ENCODE data around the gene TAF11. TPM values are rescaled to one million over a fixed set of nuclear protein-coding genes. Genes with fewer than 3 reads are reported as not detected.

The TAF11 gene
- total and polyA plus RNA-seq, 2 donors from 2014 or later, result 21.1 to 27.3 TPM

- intact Hi-C loops (cut with DNase I), result no loop called here
- FAIRE-seq (no peak), DNase-seq (no peak)
- no peak for TF ChIP-seq CTCF (IDR thresholded peaks at IDR 0.05; ENCODE audit: borderline replicate concordance, extremely low read depth, insufficient read depth)
- Histone ChIP-seq H3K27me3 (ENCODE audit: control insufficient read depth, insufficient read depth, low read length) (no peaks in the 10 kb centered on the region), H3K4me1 (ENCODE audit: control insufficient read depth in 2 of 3, insufficient read depth in 2 of 3, low read depth in 1 of 3, low read length in 3 of 3) (peaks cover 0 to 8% (median 7%) of the 10 kb centered on the region in 3 donors), H3K27ac (ENCODE audit: low read depth in 2 of 2, low read length in 2 of 2) (no peak overlapping the region), H3K36me3 (ENCODE audit: control insufficient read depth in 2 of 3, insufficient read depth in 3 of 3, low read length in 3 of 3) (no peaks in the 10 kb centered on the region), H3K4me3 (ENCODE audit: low read length in 3 of 3) (no peak overlapping the region), H3K9ac (ENCODE audit: low read length in 3 of 3) (no peak overlapping the region), H3K9me3 (ENCODE audit: control insufficient read depth in 2 of 3, insufficient read depth in 1 of 3, low read length in 3 of 3) (no peaks in the 10 kb centered on the region)
Measured at GRCh38 chr6:34917626-34918285, 29.9 kb upstream of the TAF11 start.

- TF ChIP-seq CTCF (IDR thresholded peaks at IDR 0.05; ENCODE audit: borderline replicate concordance, extremely low read depth, insufficient read depth), result no peak
- DNase-seq (no peak), FAIRE-seq (no peak)
- H3K27me3 ChIP-seq (ENCODE audit: control insufficient read depth, insufficient read depth, low read length), result no peaks in the 10 kb centered on the region
- no peaks in the 10 kb centered on the region for H3K36me3 ChIP-seq (ENCODE audit: control insufficient read depth in 2 of 3, insufficient read depth in 3 of 3, low read length in 3 of 3)
- H3K4me3 ChIP-seq (ENCODE audit: low read length in 3 of 3), result no peak overlapping the region
- no peaks in the 10 kb centered on the region for H3K9me3 ChIP-seq (ENCODE audit: control insufficient read depth in 2 of 3, insufficient read depth in 1 of 3, low read length in 3 of 3)
- H3K4me1 ChIP-seq (ENCODE audit: control insufficient read depth in 2 of 3, insufficient read depth in 2 of 3, low read depth in 1 of 3, low read length in 3 of 3), result peaks cover 0 to 14% (median 14%) of the 10 kb centered on the region in 3 donors
- H3K9ac ChIP-seq (ENCODE audit: low read length in 3 of 3), result no peak overlapping the region
- H3K27ac ChIP-seq (ENCODE audit: low read depth in 2 of 2, low read length in 2 of 2), result peak overlapping the region in 1 of 2 donors; percentile 16
- intact Hi-C loops (cut with DNase I), result no loop called here
Measured at GRCh38 chr6:34916348-34916967, 28.6 kb upstream of the TAF11 start.

- DNase-seq, result no peak
- H3K4me1 ChIP-seq (ENCODE audit: control insufficient read depth in 2 of 3, insufficient read depth in 2 of 3, low read depth in 1 of 3, low read length in 3 of 3), result peaks cover 0 to 21% (median 16%) of the 10 kb centered on the region in 3 donors
- H3K4me3 ChIP-seq (ENCODE audit: low read length in 3 of 3), result no peak overlapping the region
- no peak for TF ChIP-seq CTCF (IDR thresholded peaks at IDR 0.05; ENCODE audit: borderline replicate concordance, extremely low read depth, insufficient read depth)
- H3K27me3 ChIP-seq (ENCODE audit: control insufficient read depth, insufficient read depth, low read length), result no peaks in the 10 kb centered on the region
- no peaks in the 10 kb centered on the region for H3K36me3 ChIP-seq (ENCODE audit: control insufficient read depth in 2 of 3, insufficient read depth in 3 of 3, low read length in 3 of 3)
- FAIRE-seq, result no peak
- H3K9me3 ChIP-seq (ENCODE audit: control insufficient read depth in 2 of 3, insufficient read depth in 1 of 3, low read length in 3 of 3), result no peaks in the 10 kb centered on the region
- intact Hi-C loops (cut with DNase I), result no loop called here
- H3K9ac ChIP-seq (ENCODE audit: low read length in 3 of 3), result no peak overlapping the region
- H3K27ac ChIP-seq (ENCODE audit: low read depth in 2 of 2, low read length in 2 of 2), result no peak overlapping the region
Measured at GRCh38 chr6:34914358-34914757, 26.5 kb upstream of the TAF11 start.
